ENCODE measurements around the gene SPPL2A. TPM values are rescaled to one million over a fixed set of nuclear protein-coding genes. Genes with fewer than 3 reads are reported as not detected.
A peak's percentile ranks its signal among the peaks of the same experiment; 100 is the strongest.

Gene SPPL2A
- total and polyA plus RNA-seq, 9 of the 15 experiments (the other 6 are each of a cell fraction or from before 2014, with no cell fraction given): 9.8 to 66.1 (median 38.0) TPM

DNA sequence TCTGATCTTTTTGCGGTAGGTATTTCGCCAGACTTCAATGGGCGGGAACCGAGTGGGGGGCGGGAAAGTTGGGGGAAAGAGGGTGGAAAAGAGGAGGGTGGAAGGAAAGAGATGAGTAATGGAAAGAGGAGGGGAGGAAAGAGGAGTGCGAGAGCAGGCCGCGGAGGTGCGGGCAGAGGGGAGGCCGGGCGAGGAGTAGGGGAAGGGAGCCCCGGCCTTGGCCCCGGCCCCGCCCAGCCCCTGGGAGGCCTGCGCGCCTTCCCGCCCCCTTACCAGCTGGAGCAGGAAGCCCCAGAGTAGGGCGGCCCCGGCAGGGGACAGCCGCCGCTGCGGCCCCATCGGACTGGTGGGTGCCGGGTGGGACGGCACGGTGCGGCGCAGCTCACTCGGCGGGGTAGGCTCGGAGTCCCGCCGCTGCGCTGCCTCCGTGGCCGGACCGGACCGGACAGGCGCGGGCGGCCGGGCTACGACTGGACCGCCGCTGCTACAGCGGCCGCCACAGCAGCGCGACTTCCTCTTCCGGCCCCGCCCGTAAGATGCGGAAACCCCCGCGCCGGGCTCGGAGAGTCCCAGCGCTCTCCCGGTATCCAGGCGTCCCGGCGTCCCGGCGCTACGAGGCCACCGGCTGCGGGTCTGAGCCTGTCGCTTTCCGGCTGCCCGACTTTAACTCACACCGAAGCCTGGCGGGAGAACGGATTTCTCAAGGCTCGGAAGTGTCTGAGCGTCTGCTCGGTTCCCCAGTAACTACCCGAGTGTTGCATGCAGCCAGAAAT, at the start of gene SPPL2A (continued):
- TF ChIP-seq, protein P1, sequence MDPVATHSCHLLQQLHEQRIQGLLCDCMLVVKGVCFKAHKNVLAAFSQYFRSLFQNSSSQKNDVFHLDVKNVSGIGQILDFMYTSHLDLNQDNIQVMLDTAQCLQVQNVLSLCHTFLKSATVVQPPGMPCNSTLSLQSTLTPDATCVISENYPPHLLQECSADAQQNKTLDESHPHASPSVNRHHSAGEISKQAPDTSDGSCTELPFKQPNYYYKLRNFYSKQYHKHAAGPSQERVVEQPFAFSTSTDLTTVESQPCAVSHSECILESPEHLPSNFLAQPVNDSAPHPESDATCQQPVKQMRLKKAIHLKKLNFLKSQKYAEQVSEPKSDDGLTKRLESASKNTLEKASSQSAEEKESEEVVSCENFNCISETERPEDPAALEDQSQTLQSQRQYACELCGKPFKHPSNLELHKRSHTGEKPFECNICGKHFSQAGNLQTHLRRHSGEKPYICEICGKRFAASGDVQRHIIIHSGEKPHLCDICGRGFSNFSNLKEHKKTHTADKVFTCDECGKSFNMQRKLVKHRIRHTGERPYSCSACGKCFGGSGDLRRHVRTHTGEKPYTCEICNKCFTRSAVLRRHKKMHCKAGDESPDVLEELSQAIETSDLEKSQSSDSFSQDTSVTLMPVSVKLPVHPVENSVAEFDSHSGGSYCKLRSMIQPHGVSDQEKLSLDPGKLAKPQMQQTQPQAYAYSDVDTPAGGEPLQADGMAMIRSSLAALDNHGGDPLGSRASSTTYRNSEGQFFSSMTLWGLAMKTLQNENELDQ (CRISPR knock-in tag; IDR thresholded peaks at IDR 0.05; ENCODE audit: borderline replicate concordance): no peak
- TF ChIP-seq CREBBP (IDR thresholded peaks at IDR 0.05; ENCODE audit: low read depth, low read length) (no peak), ZNF57 (CRISPR knock-in tag; IDR thresholded peaks at IDR 0.05) (no peak), SMAD1 (IDR thresholded peaks at IDR 0.05; ENCODE audit: low read depth, low read length, partially characterized antibody) (peak; percentile 34), NONO (IDR thresholded peaks at IDR 0.05; ENCODE audit: low read depth in 2 of 2, low read length in 1 of 2) (peak; percentile 84 to 95), ZNF212 (CRISPR knock-in tag; IDR thresholded peaks at IDR 0.05) (no peak), HIVEP1 (CRISPR knock-in tag; IDR thresholded peaks at IDR 0.05) (no peak), ZBTB9 (CRISPR knock-in tag; IDR thresholded peaks at IDR 0.05) (no peak; the same call in 1 of the 2 replicates), ZFPM2 (CRISPR knock-in tag; IDR thresholded peaks at IDR 0.05) (0 out of 2 replicates have a peak, but pooled peaks have one; percentile 58), ZNF431 (CRISPR knock-in tag; IDR thresholded peaks at IDR 0.05) (peak; percentile 25; the same call in 1 of the 2 replicates), E2F8 (IDR thresholded peaks at IDR 0.05; ENCODE audit: low read depth, partially characterized antibody) (peak; percentile 72), DIDO1 (tag; IDR thresholded peaks at IDR 0.05; ENCODE audit: low read depth) (no peak), HNRNPK (IDR thresholded peaks at IDR 0.05; ENCODE audit: low read depth, low read length, poor library complexity, severe bottlenecking) (peak; percentile 86), BRF1 (IDR thresholded peaks at IDR 0.05; ENCODE audit: borderline replicate concordance, extremely low read depth, insufficient read length) (no peak), POLR2AphosphoS5 (IDR thresholded peaks at IDR 0.05; ENCODE audit: control insufficient read depth, insufficient read depth, low read depth, low read length) (peak; percentile 77)
- TF ChIP-seq, protein P2, sequence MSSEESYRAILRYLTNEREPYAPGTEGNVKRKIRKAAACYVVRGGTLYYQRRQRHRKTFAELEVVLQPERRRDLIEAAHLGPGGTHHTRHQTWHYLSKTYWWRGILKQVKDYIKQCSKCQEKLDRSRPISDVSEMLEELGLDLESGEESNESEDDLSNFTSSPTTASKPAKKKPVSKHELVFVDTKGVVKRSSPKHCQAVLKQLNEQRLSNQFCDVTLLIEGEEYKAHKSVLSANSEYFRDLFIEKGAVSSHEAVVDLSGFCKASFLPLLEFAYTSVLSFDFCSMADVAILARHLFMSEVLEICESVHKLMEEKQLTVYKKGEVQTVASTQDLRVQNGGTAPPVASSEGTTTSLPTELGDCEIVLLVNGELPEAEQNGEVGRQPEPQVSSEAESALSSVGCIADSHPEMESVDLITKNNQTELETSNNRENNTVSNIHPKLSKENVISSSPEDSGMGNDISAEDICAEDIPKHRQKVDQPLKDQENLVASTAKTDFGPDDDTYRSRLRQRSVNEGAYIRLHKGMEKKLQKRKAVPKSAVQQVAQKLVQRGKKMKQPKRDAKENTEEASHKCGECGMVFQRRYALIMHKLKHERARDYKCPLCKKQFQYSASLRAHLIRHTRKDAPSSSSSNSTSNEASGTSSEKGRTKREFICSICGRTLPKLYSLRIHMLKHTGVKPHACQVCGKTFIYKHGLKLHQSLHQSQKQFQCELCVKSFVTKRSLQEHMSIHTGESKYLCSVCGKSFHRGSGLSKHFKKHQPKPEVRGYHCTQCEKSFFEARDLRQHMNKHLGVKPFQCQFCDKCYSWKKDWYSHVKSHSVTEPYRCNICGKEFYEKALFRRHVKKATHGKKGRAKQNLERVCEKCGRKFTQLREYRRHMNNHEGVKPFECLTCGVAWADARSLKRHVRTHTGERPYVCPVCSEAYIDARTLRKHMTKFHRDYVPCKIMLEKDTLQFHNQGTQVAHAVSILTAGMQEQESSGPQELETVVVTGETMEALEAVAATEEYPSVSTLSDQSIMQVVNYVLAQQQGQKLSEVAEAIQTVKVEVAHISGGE (CRISPR knock-in tag; IDR thresholded peaks at IDR 0.05): peak; percentile 74 to 95 (median 93); a peak in 5 of 6 replicates
